H9 (cell line): ENCODE data around the gene HEXA. TPM values are rescaled to one million over a fixed set of nuclear protein-coding genes. Genes with fewer than 3 reads are reported as not detected.

Source experiments
- DNase-seq: peaks from one replicate; pipeline ENCODE4 v3.0.0-alpha.2; 2017
- H2AFZ ChIP-seq: one replicate; pipeline ENCODE4 v1.6.1; 2013; ENCODE audit warnings: mild to moderate bottlenecking, low read length, control low read depth, moderate library complexity
- H2AK5ac ChIP-seq: 2 replicates; pipeline ENCODE4 v1.6.1; 2013; ENCODE audit warnings: low read length, control low read depth, mixed read lengths; ENCODE audit not compliant: insufficient read length
- H2BK120ac ChIP-seq: one replicate; pipeline ENCODE4 v1.6.1; 2013; ENCODE audit warnings: low read depth, mild to moderate bottlenecking, low read length, control low read depth, inconsistent platforms; ENCODE audit not compliant: poor library complexity, severe bottlenecking
- H2BK12ac ChIP-seq: 2 replicates; pipeline ENCODE4 v1.6.1; 2013; ENCODE audit warnings: low read length, control low read depth, mixed read lengths, low read depth; ENCODE audit not compliant: insufficient read length
- H2BK15ac ChIP-seq: 2 replicates; pipeline ENCODE4 v1.6.1; 2013; ENCODE audit warnings: low read depth, low read length, control low read depth
- H2BK20ac ChIP-seq: one replicate; pipeline ENCODE4 v1.6.1; 2013; ENCODE audit warnings: low read depth, mild to moderate bottlenecking, low read length, control low read depth, inconsistent platforms; ENCODE audit not compliant: poor library complexity, severe bottlenecking
- H2BK5ac ChIP-seq: 2 replicates; pipeline ENCODE4 v1.6.1; 2013; ENCODE audit warnings: low read length, control low read depth, mixed read lengths; ENCODE audit not compliant: insufficient read length
- H3K14ac ChIP-seq: 2 replicates; pipeline ENCODE4 v1.6.1; 2013; ENCODE audit warnings: low read length, control low read depth; ENCODE audit not compliant: insufficient read depth
- H3K18ac ChIP-seq: 2 replicates; pipeline ENCODE4 v1.6.1; 2013; ENCODE audit warnings: low read depth, mild to moderate bottlenecking, mixed read lengths, low read length, control low read depth; ENCODE audit not compliant: insufficient read length
- H3K23ac ChIP-seq: 2 replicates; pipeline ENCODE4 v1.6.1; 2013; ENCODE audit warnings: low read length, control low read depth, mixed read lengths, low read depth; ENCODE audit not compliant: insufficient read length
- H3K23me2 ChIP-seq: 2 replicates; pipeline ENCODE4 v1.6.1; 2013; ENCODE audit warnings: low read depth, mild to moderate bottlenecking, mixed read lengths, low read length, control low read depth; ENCODE audit not compliant: insufficient read length, poor library complexity, severe bottlenecking
- H3K27ac ChIP-seq: 2 replicates; pipeline ENCODE4 v1.5.1; 2013; ENCODE audit warnings: low read length, control low read depth, mixed read lengths, low read depth; ENCODE audit not compliant: insufficient read length
- H3K27me3 ChIP-seq: 2 replicates; pipeline ENCODE4 v1.6.1; 2013; ENCODE audit warnings: low read length, control low read depth, inconsistent platforms; ENCODE audit not compliant: insufficient read depth
- H3K4ac ChIP-seq: 2 replicates; pipeline ENCODE4 v1.6.1; 2013; ENCODE audit warnings: low read depth, mild to moderate bottlenecking, control low read depth, inconsistent platforms, low read length, moderate library complexity
- H3K4me1 ChIP-seq: 2 replicates; pipeline ENCODE4 v1.6.1; 2013; ENCODE audit warnings: low read length, control low read depth, inconsistent platforms; ENCODE audit not compliant: insufficient read depth
- H3K4me2 ChIP-seq: 2 replicates; pipeline ENCODE4 v1.6.1; 2013; ENCODE audit warnings: low read length, control low read depth, mixed read lengths; ENCODE audit not compliant: insufficient read length, insufficient read depth
- H3K56ac ChIP-seq: 2 replicates; pipeline ENCODE4 v1.6.1; 2013; ENCODE audit warnings: low read depth, mild to moderate bottlenecking, mixed read lengths, low read length, control low read depth; ENCODE audit not compliant: insufficient read length
- H3K79me1 ChIP-seq: 2 replicates; pipeline ENCODE4 v1.6.1; 2013; ENCODE audit warnings: low read depth, mild to moderate bottlenecking, moderate library complexity, low read length, control low read depth, inconsistent platforms; ENCODE audit not compliant: insufficient read depth, poor library complexity, severe bottlenecking
- H3K79me2 ChIP-seq: 2 replicates; pipeline ENCODE4 v1.6.1; 2013; ENCODE audit warnings: low read length, control low read depth, inconsistent platforms; ENCODE audit not compliant: insufficient read depth
- H3K9ac ChIP-seq: 2 replicates; pipeline ENCODE4 v1.6.1; 2013; ENCODE audit warnings: low read length, control low read depth, mixed read lengths; ENCODE audit not compliant: insufficient read length; ENCODE audit errors: extremely low read depth
- H3K9me3 ChIP-seq: one replicate; pipeline ENCODE4 v1.6.1; 2013; ENCODE audit warnings: low read depth, low read length, inconsistent platforms; ENCODE audit not compliant: control insufficient read depth
- H3T11ph ChIP-seq: one replicate; pipeline ENCODE4 v1.6.1; 2013; ENCODE audit warnings: mild to moderate bottlenecking, low read length, control low read depth, inconsistent platforms
- H4K20me1 ChIP-seq: one replicate; pipeline ENCODE4 v1.6.1; 2013; ENCODE audit not compliant: control insufficient read depth, insufficient read length, insufficient read depth
- H4K5ac ChIP-seq: 2 replicates; pipeline ENCODE4 v1.6.1; 2013; ENCODE audit warnings: low read depth, mild to moderate bottlenecking, mixed read lengths, low read length, control low read depth; ENCODE audit not compliant: insufficient read length
- H4K8ac ChIP-seq: replicated peaks from 2 replicates; pipeline ENCODE4 v1.6.1; 2013; ENCODE audit warnings: low read length, control low read depth, mixed read lengths, low read depth; ENCODE audit not compliant: insufficient read length
- H4K91ac ChIP-seq: 2 replicates; pipeline ENCODE4 v1.6.1; 2013; ENCODE audit warnings: low read depth, mild to moderate bottlenecking, moderate library complexity, mixed read lengths, low read length, control low read depth; ENCODE audit not compliant: insufficient read length
- H3K27ac Mint-ChIP-seq, 3 experiments: 2 replicates in 2 of 3; 3 replicates in 1 of 3; pipeline ENCODE4 v1.8.0; 2020 to 2021; ENCODE audit warnings: mixed read lengths in 3 of 3, mild to moderate bottlenecking in 1 of 3, moderate library complexity in 1 of 3
- H3K27me3 Mint-ChIP-seq: 2 replicates; pipeline ENCODE4 v1.8.0; 2021; ENCODE audit warnings: low read depth, mild to moderate bottlenecking, moderate library complexity, mixed read lengths
- H3K36me3 Mint-ChIP-seq, 3 experiments: 2 replicates in 2 of 3; 3 replicates in 1 of 3; pipeline ENCODE4 v1.8.0; 2020 to 2021; ENCODE audit warnings: low read depth in 3 of 3, mixed read lengths in 3 of 3; ENCODE audit not compliant: insufficient read depth in 1 of 3
- H3K4me1 Mint-ChIP-seq, 2 experiments: 2 replicates each; pipeline ENCODE4 v1.8.0; 2020; ENCODE audit warnings: mixed read lengths in 2 of 2
- H3K4me3 Mint-ChIP-seq, 2 experiments: 2 replicates in 1 of 2; 3 replicates in 1 of 2; pipeline ENCODE4 v1.8.0; 2020 to 2021; ENCODE audit warnings: mild to moderate bottlenecking in 2 of 2, mixed read lengths in 2 of 2, moderate library complexity in 1 of 2
- H3K9me3 Mint-ChIP-seq, 2 experiments: 2 replicates in 1 of 2; 3 replicates in 1 of 2; pipeline ENCODE4 v1.8.0; 2020; ENCODE audit warnings: mild to moderate bottlenecking in 2 of 2, mixed read lengths in 2 of 2, moderate library complexity in 1 of 2
- CTCF ChIP-seq: fragments of 200-600 bp; sonication (generic); conservative IDR thresholded peaks from 3 replicates; pipeline ENCODE4 v1.8.0; 2021; ENCODE audit warnings: antibody characterized with exemption, mild to moderate bottlenecking
- WGBS: extraction: QIAGEN DNeasy Blood & Tissue Kit; methylation state at CpG from one replicate; pipeline ENCODE4 v1.1.7; 2013; ENCODE audit warnings: missing lambda C conversion rate, low lambda C conversion rate, mixed read lengths; ENCODE audit not compliant: insufficient read length; ENCODE audit errors: extremely low coverage; 5-methylcytosine and 5-hydroxymethylcytosine counted together
- total RNA-seq: library from RNA; stranded (reverse); gene quantifications from 2 replicates; pipeline ENCODE4 v1.2.1, GENCODE V29; 2021

HEXA gene
- total RNA-seq, 1 experiment from 2014 or later = 54.7 TPM

GRCh38 chr15:72342385-72342784, 33.4 kb downstream of the HEXA start:
- Histone ChIP-seq H2BK12ac (no peak overlapping the region), H2BK20ac (no peak overlapping the region), H4K91ac (no peak overlapping the region), H3T11ph (no peak overlapping the region), H4K8ac (no peak overlapping the region), H3K27me3 (no peaks in the 10 kb centered on the region), H3K18ac (no peak overlapping the region), H3K9ac (no peak overlapping the region), H2BK120ac (no peak overlapping the region), H2BK5ac (no peak overlapping the region), H3K4ac (no peak overlapping the region), H4K5ac (no peak overlapping the region), H2AK5ac (no peak overlapping the region), H3K27ac (no peak overlapping the region), H3K56ac (no peak overlapping the region), H3K4me2 (no peak overlapping the region), H3K79me2 (no peaks in the 10 kb centered on the region), H3K14ac (no peak overlapping the region), H4K20me1 (no peaks in the 10 kb centered on the region), H2BK15ac (no peak overlapping the region), H3K9me3 (no peaks in the 10 kb centered on the region), H2AFZ (no peak overlapping the region), H3K23me2 (no peaks in the 10 kb centered on the region), H3K79me1 (no peaks in the 10 kb centered on the region), H3K23ac (no peak overlapping the region), H3K4me1 (no peaks in the 10 kb centered on the region)
- Mint-ChIP-seq H3K4me1 (peaks cover 7 to 10% of the 10 kb centered on the region in 2 experiments), H3K36me3 (peaks cover 5 to 23% (median 10%) of the 10 kb centered on the region in 3 experiments; a peak in 5 of 7 replicates), H3K27me3 (no peaks in the 10 kb centered on the region), H3K4me3 (no peak overlapping the region), H3K27ac (0 out of 7 replicates have a peak overlapping the region, but pooled peaks of 1 of the 3 experiments have one; percentile 71), H3K9me3 (no peaks in the 10 kb centered on the region)
- WGBS = no CpG with 5 or more reads among the region's 11 CpGs
- TF ChIP-seq CTCF = peak; percentile 70
- DNase-seq = peak; percentile 84
